ENCODE data around the gene ENG.

DNA sequence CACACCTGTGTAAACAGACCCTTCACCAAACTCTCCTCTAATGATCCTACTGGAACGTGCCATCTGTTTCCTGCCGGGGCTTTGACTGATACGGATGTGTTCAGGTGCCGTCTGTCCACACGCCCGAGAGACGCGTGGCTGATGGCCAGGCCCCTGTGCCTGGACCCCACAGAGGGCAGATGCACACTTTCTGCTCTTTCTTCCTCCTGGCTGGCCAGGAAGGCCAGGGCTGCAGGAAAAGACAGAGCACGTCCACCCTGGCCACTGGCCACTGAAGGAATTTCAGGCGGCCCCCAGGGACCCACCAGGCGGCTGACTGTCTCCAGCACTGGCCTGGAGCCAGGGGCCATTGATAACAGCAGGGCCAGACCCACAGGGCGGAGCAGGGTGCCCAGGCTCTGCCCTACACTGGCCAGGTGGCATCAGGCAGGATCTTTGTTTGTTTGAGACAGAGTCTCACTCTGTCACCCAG is 3.6 kb upstream of the ENG start:
- TF ChIP-seq, protein P1, sequence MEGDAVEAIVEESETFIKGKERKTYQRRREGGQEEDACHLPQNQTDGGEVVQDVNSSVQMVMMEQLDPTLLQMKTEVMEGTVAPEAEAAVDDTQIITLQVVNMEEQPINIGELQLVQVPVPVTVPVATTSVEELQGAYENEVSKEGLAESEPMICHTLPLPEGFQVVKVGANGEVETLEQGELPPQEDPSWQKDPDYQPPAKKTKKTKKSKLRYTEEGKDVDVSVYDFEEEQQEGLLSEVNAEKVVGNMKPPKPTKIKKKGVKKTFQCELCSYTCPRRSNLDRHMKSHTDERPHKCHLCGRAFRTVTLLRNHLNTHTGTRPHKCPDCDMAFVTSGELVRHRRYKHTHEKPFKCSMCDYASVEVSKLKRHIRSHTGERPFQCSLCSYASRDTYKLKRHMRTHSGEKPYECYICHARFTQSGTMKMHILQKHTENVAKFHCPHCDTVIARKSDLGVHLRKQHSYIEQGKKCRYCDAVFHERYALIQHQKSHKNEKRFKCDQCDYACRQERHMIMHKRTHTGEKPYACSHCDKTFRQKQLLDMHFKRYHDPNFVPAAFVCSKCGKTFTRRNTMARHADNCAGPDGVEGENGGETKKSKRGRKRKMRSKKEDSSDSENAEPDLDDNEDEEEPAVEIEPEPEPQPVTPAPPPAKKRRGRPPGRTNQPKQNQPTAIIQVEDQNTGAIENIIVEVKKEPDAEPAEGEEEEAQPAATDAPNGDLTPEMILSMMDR (IDR thresholded peaks at IDR 0.05), result no peak
- TF ChIP-seq RNF2 (IDR thresholded peaks at IDR 0.05; ENCODE audit: borderline replicate concordance, low read depth) (no peak), EP300 (IDR thresholded peaks at IDR 0.05) (no peak), MAFK (IDR thresholded peaks at IDR 0.05; ENCODE audit: partially characterized antibody) (no peak), MYC (IDR thresholded peaks at IDR 0.05; ENCODE audit: borderline replicate concordance, low read length) (no peak), ZSCAN20 (CRISPR knock-in tag; IDR thresholded peaks at IDR 0.05) (no peak), MAZ (IDR thresholded peaks at IDR 0.05; ENCODE audit: borderline replicate concordance, low read depth, low read length) (no peak), RAD21 (conservative IDR thresholded peaks at IDR 0.05 in 1 of 2, IDR thresholded peaks at IDR 0.05 in 1 of 2) (no peak)
- TF ChIP-seq, protein P2, sequence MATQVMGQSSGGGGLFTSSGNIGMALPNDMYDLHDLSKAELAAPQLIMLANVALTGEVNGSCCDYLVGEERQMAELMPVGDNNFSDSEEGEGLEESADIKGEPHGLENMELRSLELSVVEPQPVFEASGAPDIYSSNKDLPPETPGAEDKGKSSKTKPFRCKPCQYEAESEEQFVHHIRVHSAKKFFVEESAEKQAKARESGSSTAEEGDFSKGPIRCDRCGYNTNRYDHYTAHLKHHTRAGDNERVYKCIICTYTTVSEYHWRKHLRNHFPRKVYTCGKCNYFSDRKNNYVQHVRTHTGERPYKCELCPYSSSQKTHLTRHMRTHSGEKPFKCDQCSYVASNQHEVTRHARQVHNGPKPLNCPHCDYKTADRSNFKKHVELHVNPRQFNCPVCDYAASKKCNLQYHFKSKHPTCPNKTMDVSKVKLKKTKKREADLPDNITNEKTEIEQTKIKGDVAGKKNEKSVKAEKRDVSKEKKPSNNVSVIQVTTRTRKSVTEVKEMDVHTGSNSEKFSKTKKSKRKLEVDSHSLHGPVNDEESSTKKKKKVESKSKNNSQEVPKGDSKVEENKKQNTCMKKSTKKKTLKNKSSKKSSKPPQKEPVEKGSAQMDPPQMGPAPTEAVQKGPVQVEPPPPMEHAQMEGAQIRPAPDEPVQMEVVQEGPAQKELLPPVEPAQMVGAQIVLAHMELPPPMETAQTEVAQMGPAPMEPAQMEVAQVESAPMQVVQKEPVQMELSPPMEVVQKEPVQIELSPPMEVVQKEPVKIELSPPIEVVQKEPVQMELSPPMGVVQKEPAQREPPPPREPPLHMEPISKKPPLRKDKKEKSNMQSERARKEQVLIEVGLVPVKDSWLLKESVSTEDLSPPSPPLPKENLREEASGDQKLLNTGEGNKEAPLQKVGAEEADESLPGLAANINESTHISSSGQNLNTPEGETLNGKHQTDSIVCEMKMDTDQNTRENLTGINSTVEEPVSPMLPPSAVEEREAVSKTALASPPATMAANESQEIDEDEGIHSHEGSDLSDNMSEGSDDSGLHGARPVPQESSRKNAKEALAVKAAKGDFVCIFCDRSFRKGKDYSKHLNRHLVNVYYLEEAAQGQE (IDR thresholded peaks at IDR 0.05), result no peak
- TF ChIP-seq, protein P3, sequence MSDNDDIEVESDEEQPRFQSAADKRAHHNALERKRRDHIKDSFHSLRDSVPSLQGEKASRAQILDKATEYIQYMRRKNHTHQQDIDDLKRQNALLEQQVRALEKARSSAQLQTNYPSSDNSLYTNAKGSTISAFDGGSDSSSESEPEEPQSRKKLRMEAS (IDR thresholded peaks at IDR 0.05), result no peak
- TF ChIP-seq, protein P4, sequence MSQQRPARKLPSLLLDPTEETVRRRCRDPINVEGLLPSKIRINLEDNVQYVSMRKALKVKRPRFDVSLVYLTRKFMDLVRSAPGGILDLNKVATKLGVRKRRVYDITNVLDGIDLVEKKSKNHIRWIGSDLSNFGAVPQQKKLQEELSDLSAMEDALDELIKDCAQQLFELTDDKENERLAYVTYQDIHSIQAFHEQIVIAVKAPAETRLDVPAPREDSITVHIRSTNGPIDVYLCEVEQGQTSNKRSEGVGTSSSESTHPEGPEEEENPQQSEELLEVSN (IDR thresholded peaks at IDR 0.05; ENCODE audit: borderline replicate concordance, low read depth), result no peak
